AG09309 (cell line): ENCODE results near the gene MSANTD3.
"Not testable (repeated sequence)": the region's sequence is repeated elsewhere in the genome, so short reads cannot be mapped to it uniquely, and the experiment has no call there.

ENCODE experiments used
- DNase-seq: peaks from one replicate; pipeline ENCODE4 v3.0.0-alpha.2; 2010; ENCODE audit warnings: low read depth
- H3K4me3 ChIP-seq: 2 replicates; pipeline ENCODE4 v1.5.1; 2011; ENCODE audit warnings: mild to moderate bottlenecking, low read depth, low read length, moderate library complexity; ENCODE audit not compliant: control insufficient read depth
- CTCF ChIP-seq: IDR thresholded peaks from 2 replicates; pipeline ENCODE4 v1.5.1; 2011; ENCODE audit warnings: mild to moderate bottlenecking, low read depth, low read length, inconsistent platforms; ENCODE audit not compliant: insufficient read depth, control insufficient read depth; ENCODE audit errors: missing control alignments

The MSANTD3 gene

GRCh38 chr9:100426530-100427365, at the start of gene MSANTD3:
TSS of gene MSANTD3 (plus strand) at chr9:100427143. CDS start at chr9:100441939, 14,796 bp downstream.
- H3K4me3 ChIP-seq, result peak within 1 kb of the TSS; percentile 87

GRCh38 chr9:100379862-100380261, 47.1 kb upstream of the MSANTD3 start:
- no peak for TF ChIP-seq CTCF
- no peak overlapping the region for H3K4me3 ChIP-seq
- peak; percentile 63 for DNase-seq

More at GRCh38 chr9:100426530-100427365, at the start of gene MSANTD3:
- TF ChIP-seq CTCF, result no peak
- DNase-seq, result no peak

GRCh38 chr9:100392989-100393388, 34.0 kb upstream of the MSANTD3 start:
- not testable (repeated sequence) for H3K4me3 ChIP-seq, DNase-seq

- no peak for DNase-seq
- TF ChIP-seq CTCF, result no peak
- no peak overlapping the region for H3K4me3 ChIP-seq
Observed at GRCh38 chr9:100394032-100394695, 32.8 kb upstream of the MSANTD3 start.

GRCh38 chr9:100394816-100395215, 32.1 kb upstream of the MSANTD3 start:
- DNase-seq, result peak; percentile 5
- H3K4me3 ChIP-seq, result no peak overlapping the region
- no peak for TF ChIP-seq CTCF

GRCh38 chr9:100396769-100397168, 30.2 kb upstream of the MSANTD3 start:
- no peak for TF ChIP-seq CTCF
- no peak overlapping the region for H3K4me3 ChIP-seq

GRCh38 chr9:100397529-100398266, 29.2 kb upstream of the MSANTD3 start:
- DNase-seq, result no peak
- TF ChIP-seq CTCF, result no peak
- H3K4me3 ChIP-seq, result no peak overlapping the region

More at GRCh38 chr9:100396769-100397168, 30.2 kb upstream of the MSANTD3 start:
- no peak for DNase-seq
